CD4-positive, alpha-beta T cell (primary cell): ENCODE data around the gene NCR3LG1. TPM values are rescaled to one million over a fixed set of nuclear protein-coding genes. Genes with fewer than 3 reads are reported as not detected.

Source experiments
- ATAC-seq: fragments of 200-7000 bp; cut with Tn5 transposase; one replicate; pipeline ENCODE4 v1.10.0; 2022; ENCODE audit warnings: mild to moderate bottlenecking; ENCODE audit not compliant: poor library complexity
- CTCF ChIA-PET: fragments of 350-600 bp; sonication (Branson Sonifier 250); formaldehyde crosslinking; loops from one replicate; lab custom pipeline; 2021; ENCODE audit warnings: antibody characterized with exemption, inconsistent platforms; lab: Charles Lee
- POLR2A ChIA-PET: fragments of 350-600 bp; sonication (Branson Sonifier 250); formaldehyde crosslinking; loops from one replicate; lab custom pipeline; 2021; ENCODE audit warnings: antibody characterized with exemption, inconsistent platforms; lab: Charles Lee
- DNase-seq, 14 experiments: peaks; one replicate each; pipeline ENCODE4 v3.0.0-alpha.2; 2013 to 2020; ENCODE audit warnings: mixed read lengths in 2 of 14
- H3K27ac ChIP-seq, 2 donors: one replicate each; pipeline versions ENCODE4 v1.5.1 to v1.7.0; 2013; ENCODE audit warnings: low read length in 2 of 2, low read depth in 1 of 2, mild to moderate bottlenecking in 1 of 2
- H3K27me3 ChIP-seq, 2 experiments: 1 replicate in 1 of 2; 2 replicates in 1 of 2; pipeline versions ENCODE4 v1.6.1 to v1.7.0; 2013; ENCODE audit warnings: low read length in 2 of 2, control low read depth in 1 of 2, mild to moderate bottlenecking in 1 of 2, moderate library complexity in 1 of 2; ENCODE audit not compliant: insufficient read depth in 2 of 2, control insufficient read depth in 1 of 2
- H3K36me3 ChIP-seq: one replicate; pipeline ENCODE4 v1.6.1; 2013; ENCODE audit warnings: low read length, control low read depth; ENCODE audit not compliant: insufficient read depth
- H3K4me1 ChIP-seq: one replicate; pipeline ENCODE4 v1.6.1; 2013; ENCODE audit warnings: low read length, control low read depth; ENCODE audit not compliant: insufficient read depth
- H3K4me3 ChIP-seq: one replicate; pipeline ENCODE4 v1.5.1; 2013; ENCODE audit warnings: mild to moderate bottlenecking, low read length, moderate library complexity
- H3K9me3 ChIP-seq, 2 experiments: 1 replicate in 1 of 2; 2 replicates in 1 of 2; pipeline versions ENCODE4 v1.6.1 to v1.7.0; 2013; ENCODE audit warnings: low read length in 2 of 2, mild to moderate bottlenecking in 2 of 2, control low read depth in 1 of 2, moderate library complexity in 1 of 2; ENCODE audit not compliant: control insufficient read depth in 1 of 2, insufficient read depth in 1 of 2
- H3K27ac Mint-ChIP-seq: one replicate; pipeline ENCODE4 v1.8.0; 2020; ENCODE audit warnings: mixed read lengths
- H3K27me3 Mint-ChIP-seq: one replicate; pipeline ENCODE4 v1.8.0; 2021; ENCODE audit warnings: mixed read lengths
- H3K36me3 Mint-ChIP-seq: one replicate; pipeline ENCODE4 v1.8.0; 2021; ENCODE audit warnings: low read depth, mixed read lengths
- H3K4me1 Mint-ChIP-seq: one replicate; pipeline ENCODE4 v1.8.0; 2021; ENCODE audit warnings: low read depth, mixed read lengths
- H3K4me3 Mint-ChIP-seq: one replicate; pipeline ENCODE4 v1.8.0; 2020; ENCODE audit warnings: mild to moderate bottlenecking, mixed read lengths
- H3K9me3 Mint-ChIP-seq: one replicate; pipeline ENCODE4 v1.8.0; 2020; ENCODE audit warnings: mixed read lengths
- intact Hi-C, 2 experiments: fragments of 100-400 bp; cut with DNase I in 1 of 2; cut with micrococcal nuclease in 1 of 2; formaldehyde crosslinking; loops; one replicate each; pipeline versions ENCODE4 v1.15.1 to v1.9.0; 2023 to 2025; cut with DNase I, micrococcal nuclease
- total RNA-seq, 174 experiments: library from RNA in 2 of 174; stranded (reverse) in 2 of 174; gene quantifications; one replicate each; pipeline ENCODE4 v1.2.3 and lab custom pipeline; 2021 to 2026
- TF ChIP-seq, protein P1 (sequence below): fragments of 200-600 bp; IDR thresholded peaks from one replicate; pipeline ENCODE4 v1.8.0; 2022; ENCODE audit warnings: antibody characterized with exemption, mild to moderate bottlenecking

NCR3LG1 gene
- total RNA-seq, 2 experiments from 2014 or later: 2.2 to 2.4 TPM

DNA sequence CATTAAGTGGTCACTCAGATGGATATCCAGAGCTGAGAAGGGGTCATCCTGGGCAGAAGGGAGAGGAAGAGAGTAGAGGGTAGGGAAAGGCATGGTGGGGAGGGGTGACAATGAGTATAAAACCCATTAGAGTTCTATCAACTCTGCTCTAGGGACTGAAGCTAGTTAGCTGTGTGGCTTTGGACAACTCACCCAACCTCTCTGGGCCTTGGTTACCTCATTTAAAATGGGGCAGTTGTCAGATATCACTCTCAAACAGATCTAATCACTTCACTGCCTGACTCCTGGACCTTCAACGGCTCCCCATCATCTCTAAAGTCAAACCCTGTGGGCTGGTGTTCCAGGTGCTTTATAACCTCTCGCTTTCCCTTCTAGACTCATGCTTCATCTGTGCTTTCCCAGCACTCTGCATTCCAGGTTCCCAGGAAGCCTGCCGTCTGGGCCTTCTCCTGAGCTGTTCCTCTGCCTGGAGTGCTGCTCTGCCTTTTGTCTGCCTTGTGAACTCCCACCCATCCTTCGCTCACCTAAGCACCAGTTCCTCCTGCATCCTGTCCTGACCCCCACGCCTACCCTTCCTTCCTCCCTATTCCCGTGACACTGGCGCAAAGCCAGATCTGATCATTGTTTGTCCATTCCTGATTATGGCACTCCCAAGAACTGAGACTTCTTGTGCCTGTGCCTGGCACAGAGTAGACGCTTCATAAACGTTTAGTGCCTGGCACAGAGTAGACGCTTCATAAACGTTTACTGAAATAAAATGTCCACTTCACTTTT lies 59.2 kb downstream of the NCR3LG1 start:
- CTCF ChIA-PET: no interaction called here
- intact Hi-C loops: no loop called here
- TF ChIP-seq, protein P1, sequence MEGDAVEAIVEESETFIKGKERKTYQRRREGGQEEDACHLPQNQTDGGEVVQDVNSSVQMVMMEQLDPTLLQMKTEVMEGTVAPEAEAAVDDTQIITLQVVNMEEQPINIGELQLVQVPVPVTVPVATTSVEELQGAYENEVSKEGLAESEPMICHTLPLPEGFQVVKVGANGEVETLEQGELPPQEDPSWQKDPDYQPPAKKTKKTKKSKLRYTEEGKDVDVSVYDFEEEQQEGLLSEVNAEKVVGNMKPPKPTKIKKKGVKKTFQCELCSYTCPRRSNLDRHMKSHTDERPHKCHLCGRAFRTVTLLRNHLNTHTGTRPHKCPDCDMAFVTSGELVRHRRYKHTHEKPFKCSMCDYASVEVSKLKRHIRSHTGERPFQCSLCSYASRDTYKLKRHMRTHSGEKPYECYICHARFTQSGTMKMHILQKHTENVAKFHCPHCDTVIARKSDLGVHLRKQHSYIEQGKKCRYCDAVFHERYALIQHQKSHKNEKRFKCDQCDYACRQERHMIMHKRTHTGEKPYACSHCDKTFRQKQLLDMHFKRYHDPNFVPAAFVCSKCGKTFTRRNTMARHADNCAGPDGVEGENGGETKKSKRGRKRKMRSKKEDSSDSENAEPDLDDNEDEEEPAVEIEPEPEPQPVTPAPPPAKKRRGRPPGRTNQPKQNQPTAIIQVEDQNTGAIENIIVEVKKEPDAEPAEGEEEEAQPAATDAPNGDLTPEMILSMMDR: no peak

DNA sequence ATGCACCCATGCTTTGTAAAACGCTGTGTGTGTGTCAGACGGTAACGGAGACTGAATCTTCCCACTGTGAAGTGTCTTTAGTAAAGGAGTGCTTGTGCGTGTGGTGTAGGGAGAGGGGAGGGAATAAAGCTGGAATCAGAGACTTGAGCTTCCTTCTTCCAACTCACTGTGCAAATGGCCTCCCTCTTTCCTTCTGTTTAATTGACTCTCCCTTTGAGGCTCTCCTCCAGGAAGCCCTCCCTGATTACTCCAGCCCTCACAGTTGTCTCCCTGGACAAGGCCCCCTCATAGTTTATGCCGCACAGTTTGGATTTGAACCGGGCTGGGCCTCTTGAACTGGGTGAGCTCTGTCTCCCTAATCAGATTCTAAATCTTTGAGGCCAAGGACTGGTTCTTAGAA lies 59.8 kb downstream of the NCR3LG1 start:
- Histone ChIP-seq H3K4me1 (peaks cover 5% of the 10 kb centered on the region), H3K4me3 (no peak overlapping the region), H3K9me3 (no peaks in the 10 kb centered on the region), H3K36me3 (no peaks in the 10 kb centered on the region), H3K27ac (no peak overlapping the region), H3K27me3 (peaks cover 0 to 7% of the 10 kb centered on the region in 2 experiments)
- ChIA-PET CTCF (no interaction called here), POLR2A (no interaction called here)
- Mint-ChIP-seq H3K36me3 (no peaks in the 10 kb centered on the region), H3K4me3 (no peak overlapping the region), H3K9me3 (no peaks in the 10 kb centered on the region), H3K27me3 (peaks cover 27% of the 10 kb centered on the region), H3K27ac (no peak overlapping the region), H3K4me1 (no peaks in the 10 kb centered on the region)
- TF ChIP-seq, protein P1: no peak
- ATAC-seq (no peak), DNase-seq (no peak)
- intact Hi-C loops: no loop called here

More for the DNA sequence above, 59.2 kb downstream of the NCR3LG1 start:
- DNase-seq (no peak), ATAC-seq (no peak)
- Histone ChIP-seq H3K4me1 (peaks cover 5% of the 10 kb centered on the region), H3K27me3 (peaks cover 0 to 6% of the 10 kb centered on the region in 2 experiments), H3K4me3 (no peak overlapping the region), H3K36me3 (no peaks in the 10 kb centered on the region), H3K9me3 (no peaks in the 10 kb centered on the region), H3K27ac (no peak overlapping the region)
- H3K9me3 Mint-ChIP-seq: no peaks in the 10 kb centered on the region
- no peak overlapping the region for H3K27ac Mint-ChIP-seq
- peaks cover 22% of the 10 kb centered on the region for H3K27me3 Mint-ChIP-seq
- POLR2A ChIA-PET: no interaction called here
- H3K4me1 Mint-ChIP-seq: no peaks in the 10 kb centered on the region
- H3K36me3 Mint-ChIP-seq: no peaks in the 10 kb centered on the region
- no peak overlapping the region for H3K4me3 Mint-ChIP-seq

DNA sequence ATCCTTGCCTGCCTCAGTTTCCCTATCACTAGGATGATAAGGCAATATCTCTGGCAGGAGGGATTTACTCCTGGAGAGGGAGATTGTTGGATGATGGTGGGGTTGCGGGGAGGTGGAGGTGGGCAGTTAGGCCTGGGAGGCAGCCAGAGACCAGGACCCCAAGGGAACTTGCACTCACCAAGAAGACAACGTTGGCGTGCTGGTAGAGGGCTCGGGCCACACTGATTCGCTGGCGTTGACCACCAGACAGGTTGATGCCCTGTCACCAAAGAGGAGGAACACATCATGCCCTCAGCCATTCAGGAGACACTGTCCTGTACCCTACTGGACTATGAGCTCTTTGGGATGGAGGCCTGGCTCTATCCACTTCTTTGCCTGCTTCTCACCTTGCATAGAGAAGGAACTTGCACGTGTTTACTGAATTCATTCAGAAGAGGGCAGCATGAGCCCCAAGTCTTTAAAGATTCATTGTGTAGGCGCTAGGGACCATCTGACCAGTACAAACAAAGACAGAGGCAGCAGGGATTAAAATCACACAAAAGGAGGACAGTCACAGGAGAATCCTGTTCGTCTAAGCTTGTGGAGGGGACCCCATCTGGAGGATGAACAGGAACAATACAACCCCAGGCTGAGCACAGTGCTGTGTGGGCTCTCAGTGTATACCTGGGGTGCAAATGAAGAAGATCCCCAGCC lies 61.0 kb downstream of the NCR3LG1 start:
- Mint-ChIP-seq H3K36me3 (no peaks in the 10 kb centered on the region), H3K4me1 (no peaks in the 10 kb centered on the region), H3K27me3 (peaks cover 36% of the 10 kb centered on the region), H3K9me3 (no peaks in the 10 kb centered on the region), H3K27ac (no peak overlapping the region), H3K4me3 (no peak overlapping the region)
- Histone ChIP-seq H3K4me1 (peaks cover 5% of the 10 kb centered on the region), H3K27ac (no peak overlapping the region), H3K9me3 (no peaks in the 10 kb centered on the region), H3K27me3 (peaks cover 0 to 7% of the 10 kb centered on the region in 2 experiments), H3K4me3 (no peak overlapping the region), H3K36me3 (no peaks in the 10 kb centered on the region)
- ChIA-PET CTCF (no interaction called here), POLR2A (no interaction called here)
- intact Hi-C loops: no loop called here
- no peak for DNase-seq
- TF ChIP-seq, protein P1: no peak
- ATAC-seq: no peak
